Stimulated activated CD8-positive, alpha-beta memory T cell treated with anti-CD3 and anti-CD28 coated beads, Interleukin-2, amount 100 ng/mL, for 1 hour (primary cell): Measurements from ENCODE around the gene MNX1.

ENCODE experiments used
- DNase-seq, 2 donors: peaks; one replicate each; pipeline ENCODE4 v3.0.0-alpha.2; 2020; ENCODE audit warnings: low read depth in 2 of 2

Gene MNX1

GRCh38 chr7:157010588-157011332 lies at the start of gene MNX1:
Gene MNX1 (minus strand): TSS chr7:157010663. CDS start chr7:157010350, 313 bp downstream.
- peak in 1 of 2 donors; percentile 9 for DNase-seq

GRCh38 chr7:157059534-157059933 lies 49.1 kb upstream of the MNX1 start:
- no peak for DNase-seq

- DNase-seq: no peak
Measured at GRCh38 chr7:157058701-157059100, 48.2 kb upstream of the MNX1 start.

- DNase-seq: no peak
Measured at GRCh38 chr7:157058068-157058467, 47.6 kb upstream of the MNX1 start.

GRCh38 chr7:157056957-157057902 lies 46.8 kb upstream of the MNX1 start:
- no peak for DNase-seq

GRCh38 chr7:157056246-157056645 lies 45.8 kb upstream of the MNX1 start:
- no peak for DNase-seq

- no peak for DNase-seq
Measured at GRCh38 chr7:157054927-157055326, 44.5 kb upstream of the MNX1 start.

GRCh38 chr7:157053118-157053517 lies 42.7 kb upstream of the MNX1 start:
- no peak for DNase-seq

- no peak for DNase-seq
Measured at GRCh38 chr7:157047148-157047547, 36.7 kb upstream of the MNX1 start.

GRCh38 chr7:157046681-157047080 lies 36.2 kb upstream of the MNX1 start:
- no peak for DNase-seq

GRCh38 chr7:157044943-157045660 lies 34.6 kb upstream of the MNX1 start:
- DNase-seq: no peak

- no peak for DNase-seq
Measured at GRCh38 chr7:157044147-157044687, 33.8 kb upstream of the MNX1 start.

GRCh38 chr7:157043745-157044144 lies 33.3 kb upstream of the MNX1 start:
- no peak for DNase-seq

GRCh38 chr7:157041514-157042277 lies 31.2 kb upstream of the MNX1 start:
- DNase-seq: no peak

GRCh38 chr7:157041004-157041403 lies 30.5 kb upstream of the MNX1 start:
- DNase-seq: no peak

- no peak for DNase-seq
Measured at GRCh38 chr7:157037635-157038034, 27.2 kb upstream of the MNX1 start.

GRCh38 chr7:157037028-157037427 lies 26.6 kb upstream of the MNX1 start:
- no peak for DNase-seq

GRCh38 chr7:157035979-157036378 lies 25.5 kb upstream of the MNX1 start:
- no peak for DNase-seq

- DNase-seq: no peak
Measured at GRCh38 chr7:157035302-157035701, 24.8 kb upstream of the MNX1 start.

- DNase-seq: no peak
Measured at GRCh38 chr7:157033483-157034473, 23.3 kb upstream of the MNX1 start.
